HG03103 (cell line): ENCODE data around the gene SNAI1.
"Not testable (repeated sequence)": the region's sequence is repeated elsewhere in the genome, so short reads cannot be mapped to it uniquely, and the experiment has no call there.

ENCODE experiments used
- ATAC-seq: cut with Tn5 transposase; IDR thresholded peaks from one replicate; pipeline ENCODE4 v1.9.1; 2021; ENCODE audit warnings: low read depth; ENCODE audit not compliant: unreplicated experiment

SNAI1 gene

GRCh38 chr20:50011597-50011996 lies 28.8 kb downstream of the SNAI1 start:
- ATAC-seq: not testable (repeated sequence)

GRCh38 chr20:50012282-50013263 lies 29.8 kb downstream of the SNAI1 start:
- ATAC-seq: no peak

- no peak for ATAC-seq
Measured at GRCh38 chr20:50013976-50014375, 31.2 kb downstream of the SNAI1 start.

- ATAC-seq: no peak
Measured at GRCh38 chr20:50014570-50015562, 32.1 kb downstream of the SNAI1 start.

GRCh38 chr20:50015636-50015992 lies 32.8 kb downstream of the SNAI1 start:
- ATAC-seq: no peak

- no peak for ATAC-seq
Measured at GRCh38 chr20:50015993-50016770, 33.4 kb downstream of the SNAI1 start.

- ATAC-seq: no peak
Measured at GRCh38 chr20:50017160-50017559, 34.4 kb downstream of the SNAI1 start.

- ATAC-seq: no peak
Measured at GRCh38 chr20:50017576-50018248, 34.9 kb downstream of the SNAI1 start.

GRCh38 chr20:50019466-50020256 lies 36.9 kb downstream of the SNAI1 start:
- ATAC-seq: no peak

GRCh38 chr20:50020288-50020687 lies 37.5 kb downstream of the SNAI1 start:
- no peak for ATAC-seq

- ATAC-seq: no peak
Measured at GRCh38 chr20:50022676-50023075, 39.9 kb downstream of the SNAI1 start.

- no peak for ATAC-seq
Measured at GRCh38 chr20:50023116-50023805, 40.5 kb downstream of the SNAI1 start.

- ATAC-seq: no peak
Measured at GRCh38 chr20:50026746-50027575, 44.2 kb downstream of the SNAI1 start.

- no peak for ATAC-seq
Measured at GRCh38 chr20:50027611-50028105, 44.9 kb downstream of the SNAI1 start.

- no peak for ATAC-seq
Measured at GRCh38 chr20:50029083-50029696, 46.4 kb downstream of the SNAI1 start.

GRCh38 chr20:50029697-50030461 lies 47.1 kb downstream of the SNAI1 start:
- no peak for ATAC-seq
